Fibroblast of skin of left quadriceps (primary cell): ENCODE results near the gene PTPRN2.

ENCODE experiments used
- DNase-seq, 2 experiments: peaks; one replicate each; pipeline ENCODE4 v3.0.0-alpha.2; 2013; ENCODE audit warnings: low read depth in 2 of 2

Gene PTPRN2

DNA sequence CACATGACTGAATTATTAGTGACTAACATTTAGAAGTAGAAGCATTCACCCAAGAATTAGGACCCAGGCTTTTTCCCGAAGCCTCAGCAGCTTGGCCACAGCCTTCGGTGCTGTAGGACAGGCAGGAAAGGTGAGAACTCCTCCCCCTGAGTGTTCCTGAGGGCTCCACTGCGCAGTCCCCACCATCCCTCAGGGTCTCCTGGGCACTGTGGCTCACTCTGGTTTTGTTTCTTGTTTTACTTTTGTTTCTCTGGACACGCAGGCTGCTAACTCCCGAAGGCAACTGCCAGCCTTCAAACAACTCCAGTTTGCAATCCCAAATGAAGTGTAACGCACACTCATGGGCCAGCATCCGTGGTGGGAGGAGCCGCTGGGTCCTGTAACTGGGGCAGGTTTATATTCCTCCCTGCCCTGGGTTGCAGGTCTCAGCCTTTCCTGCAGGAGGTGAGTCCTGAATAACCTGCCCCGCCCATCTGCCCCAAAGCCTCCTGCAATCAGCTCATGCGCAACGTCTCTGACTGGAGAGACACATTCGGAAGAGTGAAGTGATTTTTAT is 492.9 kb downstream of the PTPRN2 start:
- no peak for DNase-seq

DNA sequence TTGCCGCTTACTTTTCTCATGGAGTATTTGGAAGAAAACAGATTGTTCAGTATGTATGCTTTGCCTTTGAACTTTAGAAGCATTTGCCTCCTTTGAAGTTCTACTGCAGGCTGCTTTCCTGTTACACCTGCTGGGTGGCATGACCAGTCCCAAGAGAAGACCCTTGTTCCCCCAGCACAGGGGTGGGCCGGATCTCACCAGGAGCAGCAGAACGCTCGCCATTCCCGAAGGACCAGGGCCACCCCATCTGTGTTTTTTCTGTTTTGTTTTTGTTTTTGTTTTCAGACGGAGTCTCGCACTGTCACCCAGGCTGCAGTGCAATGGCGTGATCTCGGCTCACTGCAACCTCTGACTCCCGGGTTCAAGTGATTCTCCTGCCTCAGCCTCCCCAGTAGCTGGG is 493.6 kb downstream of the PTPRN2 start:
- no peak for DNase-seq

DNA sequence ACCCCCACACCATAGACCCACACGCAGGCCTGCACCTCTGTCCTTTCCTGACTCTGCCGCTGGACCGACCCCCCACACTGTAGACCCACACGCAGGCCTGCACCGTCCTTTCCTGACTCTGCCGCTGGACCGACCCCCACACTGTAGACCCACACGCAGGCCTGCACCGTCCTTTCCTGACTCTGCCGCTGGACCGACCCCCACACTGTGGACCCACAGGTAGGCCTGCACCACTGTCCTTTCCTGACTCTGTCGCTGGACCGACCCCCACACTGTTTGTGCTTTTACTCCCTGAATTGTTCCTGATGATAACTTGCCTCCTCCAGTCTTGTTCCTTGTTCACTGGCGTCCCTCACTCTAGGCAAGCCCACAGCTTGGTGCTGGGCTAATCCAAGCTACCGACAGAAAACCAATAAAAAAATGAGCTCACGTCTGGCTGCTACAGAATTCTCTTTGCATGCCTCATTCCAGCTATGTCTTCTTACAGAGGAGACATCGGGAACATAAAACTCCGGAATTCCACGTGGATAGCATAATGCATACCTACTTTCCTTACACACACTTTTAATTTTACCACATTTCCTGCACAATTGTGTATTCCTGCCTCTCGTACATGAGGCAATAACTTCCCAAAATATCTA is 494.3 kb downstream of the PTPRN2 start:
- no peak for DNase-seq

DNA sequence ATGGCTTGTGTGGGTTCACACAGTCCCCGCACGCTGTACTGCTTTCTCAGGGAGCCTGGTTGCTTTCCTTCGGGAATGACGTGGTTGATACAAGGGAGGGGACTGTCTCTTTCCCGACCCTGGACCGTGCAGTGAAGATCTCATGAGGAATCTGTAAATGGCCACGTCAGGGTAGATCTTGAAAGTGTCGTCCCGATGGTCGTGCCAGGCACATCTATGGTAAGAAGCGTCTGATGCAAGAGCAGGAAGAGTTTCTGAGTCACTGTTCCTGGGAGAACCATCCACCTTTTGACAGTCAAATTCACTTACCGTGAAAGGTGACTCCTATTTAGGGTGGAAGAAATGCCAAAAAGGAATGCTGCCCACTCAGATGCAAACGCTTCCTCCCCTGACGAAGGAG is 500.4 kb downstream of the PTPRN2 start:
- DNase-seq: no peak

DNA sequence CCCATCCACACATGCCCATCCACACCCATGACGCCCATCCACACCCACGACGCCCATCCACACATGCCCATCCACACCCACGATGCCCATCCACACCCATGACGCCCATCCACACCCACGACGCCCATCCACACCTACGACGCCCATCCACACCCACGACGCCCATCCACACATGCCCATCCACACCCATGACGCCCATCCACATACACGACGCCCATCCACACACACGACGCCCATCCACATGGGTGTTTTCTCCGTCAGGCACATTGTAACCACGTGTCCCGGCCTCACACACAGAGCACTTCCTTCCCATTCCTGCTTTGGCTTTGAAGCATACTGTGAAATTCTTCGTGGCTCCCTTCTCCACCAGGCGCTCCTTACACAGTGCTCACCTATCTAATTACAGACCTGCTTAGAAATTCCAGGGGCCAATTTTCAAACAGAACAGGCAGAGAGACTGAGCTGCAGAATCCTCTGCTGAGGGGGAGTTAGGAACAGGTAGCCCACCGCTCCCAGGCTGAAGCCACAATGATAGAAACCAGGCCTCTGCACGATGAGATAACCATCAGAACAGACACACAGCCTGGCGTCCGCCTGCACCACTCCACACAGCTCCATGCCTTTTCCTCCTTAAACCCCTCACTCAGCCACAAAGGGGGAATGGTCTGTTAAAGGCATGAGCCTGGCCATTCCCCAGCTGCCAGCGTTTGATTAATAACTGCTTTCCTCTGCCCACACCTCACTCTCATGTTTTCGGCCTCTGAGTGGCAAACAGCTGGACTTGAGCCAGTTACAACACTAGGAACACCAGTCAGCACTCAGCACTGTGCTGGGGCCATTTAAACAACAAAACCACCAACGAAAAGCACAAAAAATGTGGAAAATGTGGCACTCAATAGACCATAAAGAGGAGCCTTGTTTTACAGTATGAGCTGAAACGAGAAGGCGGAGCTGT is 501.6 kb downstream of the PTPRN2 start:
- no peak for DNase-seq

DNA sequence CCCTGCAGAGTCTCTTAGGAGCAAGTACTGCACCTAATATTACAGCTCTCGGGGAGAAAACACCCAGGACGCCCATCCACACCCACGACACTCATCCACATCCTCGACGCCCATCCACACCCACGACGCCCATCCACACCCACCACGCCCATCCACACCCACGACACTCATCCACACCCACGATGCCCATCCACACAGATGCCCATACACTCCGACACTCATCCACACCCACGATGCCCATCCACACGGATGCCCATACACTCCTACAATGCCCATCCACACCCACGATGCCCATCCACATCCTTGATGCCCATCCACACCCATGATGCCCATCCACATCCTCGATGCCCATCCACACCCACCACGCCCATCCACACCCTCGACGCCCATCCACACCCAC is 503.1 kb downstream of the PTPRN2 start:
- DNase-seq: no peak

DNA sequence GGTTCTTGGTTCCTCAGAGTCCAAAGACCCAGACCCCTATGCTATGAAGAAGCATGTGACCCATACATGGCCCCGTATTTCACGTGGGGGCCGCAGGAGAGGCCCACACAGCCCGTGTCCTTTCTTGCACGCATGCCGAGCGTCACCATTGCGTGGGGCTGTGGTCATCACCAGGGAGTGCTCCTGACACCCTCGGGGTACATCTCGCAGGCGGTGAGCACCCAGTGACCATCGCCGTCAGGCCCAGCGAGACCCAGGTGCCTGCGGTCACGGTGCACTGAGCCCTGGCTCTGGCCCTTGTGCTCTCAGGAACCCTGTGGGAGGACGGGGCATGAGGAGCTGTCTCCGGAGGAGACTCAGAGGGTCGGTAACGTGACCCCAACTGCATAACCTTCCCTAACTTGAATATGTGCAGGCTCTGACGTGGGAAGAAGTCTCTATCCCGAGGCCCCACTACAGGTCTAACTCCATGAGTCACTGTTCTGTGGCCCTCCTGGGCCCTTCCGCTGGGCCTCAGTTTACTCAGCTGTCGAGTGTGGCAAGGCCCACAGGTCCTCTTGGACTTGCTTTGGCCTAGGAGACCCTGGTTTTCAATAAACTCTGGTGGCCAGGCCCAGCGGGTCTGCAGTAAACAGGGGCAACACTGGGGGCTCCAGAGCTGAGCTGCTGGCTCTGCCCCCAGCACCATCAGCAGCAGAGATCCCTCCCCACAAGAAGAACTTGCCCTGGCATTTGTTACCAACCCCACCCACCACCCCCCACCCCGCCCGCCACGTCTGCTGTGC is 503.9 kb downstream of the PTPRN2 start:
- no peak for DNase-seq

DNA sequence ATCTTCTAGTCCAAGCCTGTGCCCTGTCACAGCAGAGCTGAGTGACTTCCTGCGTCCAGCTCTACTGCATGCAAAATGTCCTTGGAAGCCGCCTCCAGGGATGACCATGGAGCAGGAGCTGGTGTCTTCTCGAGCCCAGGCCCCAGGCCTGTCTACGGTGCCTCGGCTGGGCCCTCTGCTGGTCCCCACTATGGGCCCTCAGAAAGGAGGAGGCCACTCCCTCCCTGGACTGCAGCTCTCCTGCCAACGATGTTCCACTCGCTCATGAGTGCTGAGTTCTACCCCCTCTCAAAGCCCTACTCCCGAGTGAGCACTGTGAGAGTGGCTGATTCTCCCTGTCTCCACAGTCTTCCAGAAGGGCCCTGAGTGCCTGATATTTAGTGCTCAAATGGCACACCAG is 504.9 kb downstream of the PTPRN2 start:
- DNase-seq: no peak

DNA sequence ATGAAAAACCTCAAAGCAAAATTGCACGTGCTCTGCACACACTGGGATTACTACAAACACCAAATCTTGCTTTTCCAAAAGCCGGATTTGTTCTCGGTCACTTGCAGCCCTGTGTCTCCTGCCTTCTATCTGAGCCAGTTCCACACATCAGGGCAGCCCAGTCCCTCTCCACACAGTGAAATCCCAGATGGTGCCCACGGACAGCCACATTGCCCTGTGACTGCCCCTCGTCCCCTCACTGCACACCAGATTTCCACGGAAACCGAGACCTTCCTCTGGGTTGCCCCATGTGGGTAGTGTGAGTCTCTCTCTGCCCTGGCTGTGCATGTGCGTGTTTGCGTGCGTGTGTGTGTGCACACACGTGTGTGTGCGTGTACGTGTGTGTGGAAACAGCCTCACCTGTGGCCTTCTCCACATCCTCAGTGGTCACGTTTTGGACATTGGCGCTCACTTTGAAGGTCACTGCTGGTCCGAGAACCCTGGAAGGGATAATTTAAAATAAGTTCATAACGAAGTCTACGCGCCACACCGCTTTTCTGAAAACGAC is 506.7 kb downstream of the PTPRN2 start:
- DNase-seq: no peak

DNA sequence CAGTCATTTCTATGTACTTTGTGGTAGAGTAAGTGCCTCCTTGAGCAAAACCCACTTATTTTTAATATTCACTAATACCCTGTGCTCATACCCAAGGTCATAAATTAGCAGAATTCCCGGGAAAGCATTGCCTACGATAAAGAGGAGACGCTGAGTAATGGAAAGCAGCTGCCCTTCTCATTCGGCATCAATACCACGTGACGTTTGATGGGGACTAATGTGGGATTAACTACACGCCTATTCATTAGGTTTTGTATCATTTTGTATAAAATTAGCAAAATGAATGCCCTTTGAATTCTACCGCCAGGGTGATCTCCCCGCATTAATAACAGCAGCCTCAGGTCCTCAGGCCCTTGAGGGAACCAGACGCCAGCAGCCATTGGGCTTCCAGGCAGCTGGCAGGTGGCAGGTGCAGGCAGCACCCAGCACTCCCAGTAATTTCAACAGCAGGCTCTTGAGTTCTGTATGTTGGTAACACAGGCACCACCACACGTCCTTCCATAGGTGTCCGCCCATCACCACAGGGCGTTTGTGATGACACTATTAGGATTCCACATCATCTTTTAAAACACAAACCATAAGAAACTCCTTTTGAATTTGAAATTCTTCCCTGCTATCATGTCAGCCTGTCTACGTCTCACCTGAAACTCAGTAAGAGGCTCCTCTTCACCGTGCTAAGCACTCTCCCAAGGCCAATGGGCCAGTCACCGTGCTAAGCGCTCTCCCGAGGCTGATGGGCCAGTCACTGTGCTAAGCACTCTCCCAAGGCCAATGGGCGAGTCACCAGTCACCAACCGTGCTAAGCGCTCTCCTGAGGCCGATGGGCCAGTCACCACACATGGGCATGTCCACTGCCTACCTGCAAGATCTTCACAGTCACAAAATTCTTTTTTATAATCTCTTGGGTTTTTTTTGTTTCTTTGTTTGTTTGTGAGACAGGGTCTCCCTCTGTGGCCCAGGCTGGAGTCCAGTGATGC is 509.4 kb downstream of the PTPRN2 start:
- DNase-seq: no peak

DNA sequence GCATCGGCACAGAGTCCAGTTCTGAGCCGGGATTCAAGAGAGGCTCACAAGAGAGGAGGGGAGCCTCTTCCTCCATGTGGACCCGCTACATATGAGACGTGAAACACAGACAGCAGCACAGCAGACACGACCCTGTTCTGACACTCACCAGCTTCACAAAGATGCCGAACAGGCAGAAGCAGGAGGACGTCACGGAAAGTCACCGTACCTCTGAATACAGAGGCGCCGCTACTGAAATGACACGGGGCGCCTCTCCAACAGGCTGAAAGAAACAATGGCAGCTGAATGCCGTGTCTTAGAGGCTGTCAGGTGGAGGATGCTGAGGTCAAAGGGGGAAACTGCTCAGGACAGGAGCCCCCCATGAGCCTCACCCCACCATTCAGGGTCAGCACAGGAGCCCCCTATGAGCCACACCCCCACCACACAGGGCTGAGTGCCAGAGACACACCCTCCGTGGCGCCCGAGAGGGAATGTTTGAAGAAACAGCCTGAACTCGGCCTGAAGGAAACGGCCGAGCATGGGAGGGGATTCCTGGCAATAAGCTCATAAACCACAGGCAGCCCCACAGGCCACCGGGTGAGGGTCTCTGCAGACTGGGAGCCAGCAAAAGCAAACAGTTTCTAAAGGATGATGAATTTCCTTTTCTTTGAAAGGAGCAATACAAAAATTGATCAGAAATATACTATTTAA is 510.3 kb downstream of the PTPRN2 start:
- no peak for DNase-seq

DNA sequence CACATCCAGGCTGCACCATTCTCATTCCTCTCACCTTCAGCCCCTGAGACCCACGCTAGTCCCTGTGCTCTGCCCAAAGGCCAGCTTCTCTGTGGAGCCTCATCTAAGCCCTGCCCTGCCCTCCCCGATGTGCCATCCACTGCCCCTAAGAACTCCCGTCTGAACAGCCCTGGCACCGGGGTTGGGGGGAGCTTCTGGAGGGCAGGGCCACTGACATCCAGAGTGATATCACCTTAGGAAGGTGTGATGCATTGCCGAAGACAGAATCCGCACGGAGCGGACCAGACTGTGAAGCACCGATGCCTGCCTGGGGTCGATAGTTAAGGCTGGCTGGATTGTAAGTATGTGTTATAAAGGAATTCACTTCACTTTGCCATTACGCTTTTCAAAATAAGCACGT is 511.0 kb downstream of the PTPRN2 start:
- no peak for DNase-seq

DNA sequence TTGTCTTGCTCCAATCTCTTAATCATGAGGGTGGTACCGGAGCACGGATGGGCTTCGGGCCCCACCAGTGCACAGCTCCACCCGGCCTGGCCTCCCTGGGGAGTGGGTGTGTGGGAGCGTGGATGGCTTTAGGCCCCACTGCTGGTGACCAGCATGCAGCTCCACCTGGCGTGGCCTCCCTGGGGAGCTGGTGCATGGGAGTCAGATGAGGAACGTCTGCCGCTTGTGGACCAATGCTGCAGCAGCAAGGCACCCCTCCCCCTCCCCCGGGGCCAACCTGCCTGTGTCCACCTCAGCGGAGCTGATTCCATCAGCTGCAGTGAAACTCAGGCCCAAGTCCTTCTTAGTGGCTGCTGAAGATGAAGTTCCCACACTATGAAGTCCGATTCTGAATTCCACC is 511.4 kb downstream of the PTPRN2 start:
- no peak for DNase-seq

DNA sequence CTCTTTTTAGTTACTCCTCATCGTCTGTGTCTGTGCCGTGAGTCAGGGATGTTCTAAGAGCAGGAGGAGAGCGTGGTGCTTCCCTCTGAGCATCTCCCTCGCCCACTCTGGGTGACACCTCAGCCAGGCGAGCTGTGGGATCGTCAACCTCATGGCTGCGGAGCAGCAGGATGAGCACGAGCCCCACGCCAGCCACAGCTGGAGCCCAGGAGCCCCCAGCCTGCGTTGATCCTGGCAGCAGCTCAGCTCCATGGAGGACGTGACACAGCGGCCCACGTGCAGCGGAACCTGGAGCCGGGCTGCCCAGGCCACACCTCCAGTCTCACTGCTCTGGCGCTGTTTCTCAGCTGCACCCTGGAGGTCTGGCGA is 512.0 kb downstream of the PTPRN2 start:
- DNase-seq: no peak

DNA sequence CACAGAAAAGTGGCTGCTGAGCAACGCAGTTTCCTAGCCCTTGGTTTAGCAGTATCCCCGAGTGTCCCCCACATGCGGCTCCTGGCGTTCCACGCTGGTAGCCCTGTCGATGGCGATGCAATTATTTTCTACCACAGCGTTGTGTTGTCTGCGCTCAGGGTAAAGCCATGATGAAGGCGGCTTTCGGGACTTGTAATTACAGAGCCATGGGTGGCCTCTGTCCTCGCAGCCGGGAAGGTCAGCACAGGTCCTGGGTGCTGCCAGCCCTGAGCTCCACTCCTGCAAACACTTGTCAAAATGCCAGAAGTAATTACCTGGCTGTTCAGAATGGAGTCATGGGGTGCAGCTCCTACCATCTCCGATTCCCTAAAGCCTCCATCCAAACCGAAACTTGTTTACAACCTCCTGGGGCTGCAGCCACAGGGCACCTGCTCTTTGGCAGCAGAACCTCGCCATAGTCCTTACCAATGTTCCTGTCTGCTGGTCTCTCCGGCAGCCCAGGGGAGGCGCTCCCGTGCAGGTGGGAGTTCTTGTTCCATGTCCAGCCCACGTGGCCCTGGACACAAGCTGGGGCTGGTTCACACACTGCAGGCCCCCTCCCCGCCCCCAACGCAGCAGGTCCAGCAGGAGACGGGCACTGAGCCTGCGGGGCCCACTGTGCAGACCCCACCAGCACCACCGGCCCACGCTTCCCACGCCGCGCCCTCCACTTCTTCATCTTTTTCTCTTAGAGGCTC is 512.6 kb downstream of the PTPRN2 start:
- DNase-seq: no peak

DNA sequence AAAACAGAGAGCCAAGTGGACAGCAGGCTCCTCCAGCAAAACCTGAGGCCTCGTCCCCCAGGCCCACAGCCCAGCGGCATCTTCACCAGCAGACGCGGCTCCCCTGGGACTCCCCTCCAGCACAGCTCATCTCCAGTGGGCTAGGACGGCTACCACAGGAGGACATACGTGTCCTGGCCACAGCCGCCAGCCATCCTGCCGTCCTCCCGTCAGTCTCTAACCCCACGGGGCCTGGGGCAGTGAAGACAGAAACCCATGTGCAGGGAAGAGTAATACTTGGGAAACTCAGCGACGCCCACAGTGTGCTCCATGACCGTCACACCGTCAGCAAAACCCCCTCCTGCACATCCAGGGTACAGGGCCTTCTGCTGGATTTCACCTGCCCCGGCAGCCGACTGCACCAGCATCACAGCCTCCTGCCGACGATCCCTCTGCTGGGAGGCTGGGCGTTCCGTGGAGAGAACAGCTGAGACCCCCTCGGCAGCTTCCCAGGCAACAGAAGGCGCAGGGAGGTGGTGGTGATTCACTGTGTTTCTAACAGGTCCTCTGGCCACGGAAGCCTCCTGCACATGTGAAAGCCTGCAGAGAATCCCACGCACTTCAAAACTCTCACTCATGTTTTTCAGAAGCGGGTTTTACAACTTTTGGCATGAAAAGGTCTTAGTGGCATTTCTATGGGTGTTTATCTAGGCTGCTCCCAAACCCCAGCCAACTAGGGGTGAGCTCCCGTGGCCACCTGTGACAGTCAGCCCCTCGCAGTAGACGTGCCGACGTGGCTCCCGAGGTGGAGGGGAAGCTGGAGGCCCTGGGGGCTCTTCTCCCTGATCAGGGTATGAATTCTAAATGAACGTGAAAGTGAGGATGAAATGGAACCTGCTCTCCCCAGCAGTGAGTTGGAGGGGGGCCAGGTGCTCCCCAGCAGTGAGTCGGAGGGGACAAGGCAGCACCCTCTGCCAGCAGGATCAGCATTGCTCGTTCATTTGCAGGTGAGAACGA is 513.5 kb downstream of the PTPRN2 start:
- no peak for DNase-seq

DNA sequence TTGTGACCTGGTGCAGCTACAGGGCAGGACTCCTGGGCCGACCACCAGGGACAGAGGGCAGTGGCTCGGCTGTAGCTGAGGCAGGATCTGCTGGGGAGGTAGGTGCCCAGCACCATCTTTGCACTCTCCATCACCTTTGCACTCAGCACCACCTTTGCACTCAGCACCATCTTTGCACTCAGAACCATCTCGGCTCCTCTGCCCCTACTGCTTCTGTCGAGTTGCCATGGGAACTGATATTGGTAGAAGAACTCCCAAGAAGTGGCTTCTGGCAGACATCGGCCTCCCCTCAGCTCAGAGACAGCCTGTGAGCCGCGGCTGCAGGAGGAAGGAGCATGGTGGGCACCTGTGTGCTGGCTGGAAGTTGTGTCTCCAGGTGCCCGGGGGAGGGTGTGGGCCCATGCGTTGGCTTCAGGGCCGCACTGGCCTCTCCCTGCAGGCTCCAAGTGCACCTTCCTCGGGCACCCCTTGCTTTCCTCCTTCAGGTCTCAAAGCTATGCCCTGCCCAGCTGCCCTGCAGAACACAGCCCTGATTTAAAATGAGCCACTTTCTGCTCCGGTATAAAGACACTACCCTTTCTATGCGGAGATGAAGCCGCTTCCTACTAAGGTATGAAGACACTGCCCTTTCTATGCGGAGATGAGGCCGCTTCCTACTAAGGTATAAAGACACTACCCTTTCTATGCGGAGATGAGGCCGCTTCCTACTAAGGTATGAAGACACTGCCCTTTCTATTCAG is 514.5 kb downstream of the PTPRN2 start:
- DNase-seq: no peak
